Activated B cell treated with CpG ODN at 0.5 μM for 24 hours (primary cell): ENCODE data around the gene MCM3. TPM values are rescaled to one million over a fixed set of nuclear protein-coding genes. Genes with fewer than 3 reads are reported as not detected.

Source experiments
- ATAC-seq: fragments of 200-7000 bp; cut with Tn5 transposase; one replicate; pipeline ENCODE4 v1.10.0; 2021; ENCODE audit warnings: low read depth, mild to moderate bottlenecking, moderate library complexity
- CTCF ChIA-PET: fragments of 350-600 bp; sonication (Branson Sonifier 250); formaldehyde crosslinking; loops from one replicate; lab custom pipeline; 2021; ENCODE audit warnings: antibody characterized with exemption; lab: Charles Lee
- POLR2A ChIA-PET: fragments of 350-600 bp; sonication (Branson Sonifier 250); formaldehyde crosslinking; loops from one replicate; lab custom pipeline; 2021; ENCODE audit warnings: antibody characterized with exemption; lab: Charles Lee
- DNase-seq: peaks from one replicate; pipeline ENCODE4 v3.0.0; 2022
- H3K27ac Mint-ChIP-seq: one replicate; pipeline ENCODE4 v1.8.0; 2020; ENCODE audit warnings: mixed read lengths
- H3K27me3 Mint-ChIP-seq: one replicate; pipeline ENCODE4 v1.8.0; 2021; ENCODE audit warnings: mixed read lengths
- H3K36me3 Mint-ChIP-seq: one replicate; pipeline ENCODE4 v1.8.0; 2021; ENCODE audit warnings: low read depth, mixed read lengths
- H3K4me1 Mint-ChIP-seq: one replicate; pipeline ENCODE4 v1.8.0; 2021; ENCODE audit warnings: mixed read lengths
- H3K4me3 Mint-ChIP-seq: one replicate; pipeline ENCODE4 v1.8.0; 2020; ENCODE audit warnings: mild to moderate bottlenecking, mixed read lengths
- H3K9me3 Mint-ChIP-seq: one replicate; pipeline ENCODE4 v1.8.0; 2020; ENCODE audit warnings: mixed read lengths
- CTCF ChIP-seq: fragments of 200-600 bp; IDR thresholded peaks from one replicate; pipeline ENCODE4 v1.8.0; 2022; ENCODE audit warnings: antibody characterized with exemption, mild to moderate bottlenecking
- intact Hi-C: fragments of 100-400 bp; cut with micrococcal nuclease; formaldehyde crosslinking; loops from one replicate; pipeline ENCODE4 v1.15.1; 2024
- total RNA-seq: library from RNA; stranded (reverse); gene quantifications from 2 replicates; pipeline ENCODE4 v1.2.3, GENCODE V29; 2022

The MCM3 gene
- total RNA-seq, 1 donor from 2014 or later: 73.2 TPM

GRCh38 chr6:52276130-52276529, 8.4 kb downstream of the MCM3 start:
- no peak for TF ChIP-seq CTCF
- intact Hi-C loops: no loop called here

GRCh38 chr6:52271852-52272460, 12.6 kb downstream of the MCM3 start:
- ATAC-seq (no peak), DNase-seq (no peak)
- Mint-ChIP-seq H3K27ac (no peak overlapping the region), H3K4me1 (no peaks in the 10 kb centered on the region), H3K9me3 (no peaks in the 10 kb centered on the region), H3K4me3 (no peak overlapping the region), H3K27me3 (no peaks in the 10 kb centered on the region), H3K36me3 (peaks cover 93% of the 10 kb centered on the region)
- no peak for TF ChIP-seq CTCF
- intact Hi-C loops: no loop called here
- CTCF ChIA-PET: no interaction called here
- POLR2A ChIA-PET: interaction anchor here (0.7 kb wide), 1 partner anchor 11 kb away, joined by 3 read pairs; no protein-coding TSS in a partner anchor

More at GRCh38 chr6:52276130-52276529, 8.4 kb downstream of the MCM3 start:
- DNase-seq (no peak), ATAC-seq (no peak)
- no peak overlapping the region for H3K4me3 Mint-ChIP-seq
- POLR2A ChIA-PET: no interaction called here
- no peaks in the 10 kb centered on the region for H3K27me3 Mint-ChIP-seq
- no peaks in the 10 kb centered on the region for H3K4me1 Mint-ChIP-seq
- no peaks in the 10 kb centered on the region for H3K9me3 Mint-ChIP-seq
- CTCF ChIA-PET: no interaction called here
- no peak overlapping the region for H3K27ac Mint-ChIP-seq
- H3K36me3 Mint-ChIP-seq: peaks cover 92% of the 10 kb centered on the region

- Mint-ChIP-seq H3K9me3 (no peaks in the 10 kb centered on the region), H3K4me3 (no peak overlapping the region), H3K36me3 (peaks cover 77% of the 10 kb centered on the region), H3K27ac (no peak overlapping the region), H3K27me3 (no peaks in the 10 kb centered on the region), H3K4me1 (peaks cover 3% of the 10 kb centered on the region)
- TF ChIP-seq CTCF: peak; percentile 94
- DNase-seq (peak; percentile 33), ATAC-seq (peak; percentile 70)
- CTCF ChIA-PET: interaction anchor here (0.6 to 3.3 kb wide), 10 partner anchors 16 to 214 kb away, joined by 3 to 10 read pairs (median 5); partner anchors contain the start of genes MCM3 and PAQR8
- intact Hi-C loops: loop anchor here (1.0 kb wide), 5 partner anchors 101 to 409 kb away; partner anchors contain the start of gene PKHD1
- POLR2A ChIA-PET: no interaction called here
Measured at GRCh38 chr6:52263709-52264540, 20.6 kb downstream of the MCM3 start.

GRCh38 chr6:52262620-52263344, 21.8 kb downstream of the MCM3 start:
- H3K4me3 Mint-ChIP-seq: no peak overlapping the region
- no peaks in the 10 kb centered on the region for H3K9me3 Mint-ChIP-seq
- peaks cover 66% of the 10 kb centered on the region for H3K36me3 Mint-ChIP-seq
- peaks cover 3% of the 10 kb centered on the region for H3K4me1 Mint-ChIP-seq
- no peak for TF ChIP-seq CTCF
- DNase-seq (no peak), ATAC-seq (no peak)
- intact Hi-C loops: loop anchor here (1.0 kb wide), 5 partner anchors 99 to 407 kb away; partner anchors contain the start of gene PKHD1
- CTCF ChIA-PET: interaction anchor here (1.3 to 3.3 kb wide), 5 partner anchors 23 to 213 kb away, joined by 3 to 10 read pairs (median 6); partner anchors contain the start of gene MCM3
- H3K27me3 Mint-ChIP-seq: no peaks in the 10 kb centered on the region
- POLR2A ChIA-PET: interaction anchor here (0.7 kb wide), 1 partner anchor 41 kb away, joined by 7 read pairs; no protein-coding TSS in a partner anchor
- H3K27ac Mint-ChIP-seq: no peak overlapping the region
